ENCODE measurements around the gene EDC3.
"Not testable (repeated sequence)": the region's sequence is repeated elsewhere in the genome, so short reads cannot be mapped to it uniquely, and the experiment has no call there.

Gene EDC3

DNA sequence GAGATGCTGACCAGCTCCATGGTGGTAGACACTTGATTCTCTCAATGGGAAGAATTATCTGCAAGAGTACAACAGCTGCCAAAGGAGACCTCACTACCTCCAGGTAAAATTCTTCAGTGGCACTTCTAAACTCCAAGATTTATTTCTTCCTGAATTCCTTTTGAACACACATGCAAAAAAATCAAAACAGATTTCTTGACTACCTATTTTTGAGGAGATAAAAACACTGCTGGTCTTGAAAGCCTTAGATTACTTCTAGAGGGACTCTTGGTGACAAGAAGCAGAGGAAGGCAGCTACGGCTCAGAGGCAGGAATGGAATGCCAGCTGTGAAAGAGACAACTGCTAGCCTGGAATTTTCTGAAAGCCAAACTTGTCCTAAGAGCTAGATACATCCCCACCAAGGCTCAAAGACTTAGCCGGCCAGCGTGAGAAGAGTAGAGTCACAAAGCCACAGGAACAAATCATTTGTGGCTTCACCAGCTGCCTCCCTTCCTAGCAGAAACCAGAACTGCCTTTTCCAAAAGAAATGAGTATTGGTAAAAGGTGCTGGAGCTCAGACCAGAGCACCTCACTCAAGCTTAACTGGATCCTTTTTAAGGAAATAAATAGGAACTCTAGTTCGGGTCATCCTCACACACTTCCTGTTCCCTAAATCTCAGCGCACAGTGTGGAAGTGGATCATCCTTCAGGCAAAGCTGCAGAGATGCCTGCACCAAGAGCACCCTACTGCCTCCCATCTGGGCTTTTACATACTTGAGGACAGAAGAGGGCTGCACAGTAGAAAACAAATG lies 47.6 kb downstream of the EDC3 start:
- no peak for FAIRE-seq

GRCh38 chr15:74646480-74646879 lies 49.3 kb downstream of the EDC3 start:
- no peak for FAIRE-seq

DNA sequence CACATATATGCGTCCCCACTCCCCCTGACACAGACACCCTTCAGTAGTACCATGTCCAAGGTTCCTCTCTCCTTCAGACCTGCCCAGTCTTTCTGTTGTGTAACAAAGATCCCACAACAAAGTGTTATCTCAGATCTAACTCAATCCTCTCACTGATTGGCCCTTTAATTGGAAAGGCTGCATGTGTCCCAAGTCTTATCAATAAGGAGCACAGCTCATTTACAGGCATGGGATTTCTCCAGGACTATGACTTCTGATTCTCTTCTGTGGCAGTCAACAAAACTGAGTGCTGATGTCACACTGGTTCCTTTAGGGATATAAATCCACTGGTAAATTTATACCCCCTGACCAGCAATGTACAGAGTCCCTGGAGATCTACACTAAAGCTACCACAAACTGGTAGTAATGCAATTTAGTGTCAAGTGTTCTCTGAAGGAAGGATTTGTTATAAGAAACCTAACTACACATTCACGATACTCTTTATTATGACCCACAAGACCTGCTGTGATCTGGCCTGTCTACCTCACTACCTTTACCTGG lies 52.1 kb downstream of the EDC3 start:
- no peak for FAIRE-seq

DNA sequence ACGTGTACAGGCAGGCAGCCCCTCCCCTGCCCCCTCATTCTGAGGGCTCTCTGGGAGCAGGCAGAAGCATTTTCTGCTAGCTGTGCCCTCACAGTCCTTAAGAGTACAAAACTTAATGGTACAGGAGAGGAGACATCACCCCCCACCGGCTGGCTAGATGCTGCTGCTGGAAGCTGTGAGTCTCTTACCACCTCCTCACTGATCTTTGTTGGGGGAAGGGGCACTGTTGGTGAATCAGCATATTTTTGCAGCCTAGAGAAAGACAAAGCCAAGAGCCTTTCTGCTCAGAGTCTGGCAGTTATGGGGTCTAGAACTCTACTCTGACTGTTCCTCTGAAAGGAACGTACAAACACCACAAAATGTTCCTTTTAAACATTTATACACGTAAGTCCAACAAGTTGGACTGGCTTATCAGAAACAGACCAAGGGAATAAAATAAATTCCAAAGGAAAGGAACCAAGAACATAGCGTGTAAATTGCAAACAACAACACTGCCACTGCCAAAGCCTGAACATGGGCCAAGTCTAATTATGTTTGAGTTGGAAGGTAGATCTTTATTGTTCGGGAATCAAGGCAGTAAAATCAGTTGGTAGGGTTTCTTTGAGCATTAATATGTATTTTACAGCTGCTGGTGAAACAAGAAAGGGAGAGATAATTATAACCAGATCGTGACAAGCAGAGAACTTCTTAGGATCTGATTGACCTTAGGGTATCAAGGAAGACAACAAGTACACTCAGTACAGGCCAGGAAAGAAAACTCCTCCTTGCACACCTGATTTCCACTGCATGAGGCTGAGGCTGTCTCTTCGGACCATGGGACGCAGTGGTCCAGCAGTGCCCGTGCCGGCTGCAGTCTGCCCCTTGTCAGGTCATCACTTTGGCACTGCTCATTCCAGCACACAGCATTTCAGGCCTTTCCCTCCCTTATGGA lies 52.8 kb downstream of the EDC3 start:
- FAIRE-seq, result no peak

DNA sequence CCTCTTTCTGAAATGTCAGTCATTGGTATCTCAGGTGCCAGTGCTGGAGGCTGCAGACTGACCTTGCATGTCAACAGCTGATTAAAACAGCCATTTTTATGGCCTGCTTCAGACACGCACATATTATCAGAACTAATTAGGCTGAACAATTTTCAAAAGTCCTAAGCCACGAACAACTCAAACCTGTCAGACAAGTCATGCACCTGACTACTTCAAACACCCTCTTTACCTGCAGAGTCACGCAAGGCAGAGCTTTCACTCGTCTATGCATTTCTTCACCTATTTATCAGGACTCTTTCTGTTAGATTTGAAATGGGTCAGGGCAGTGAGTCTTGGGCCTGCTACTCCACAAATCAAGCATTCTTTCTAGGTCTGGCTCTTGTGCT lies 53.5 kb downstream of the EDC3 start:
- FAIRE-seq, result no peak

- no peak for FAIRE-seq
These were observed 54.7 kb downstream of the EDC3 start for GRCh38 chr15:74641151-74641550.

- no peak for FAIRE-seq
These were observed 58.8 kb downstream of the EDC3 start for GRCh38 chr15:74636984-74637383.

DNA sequence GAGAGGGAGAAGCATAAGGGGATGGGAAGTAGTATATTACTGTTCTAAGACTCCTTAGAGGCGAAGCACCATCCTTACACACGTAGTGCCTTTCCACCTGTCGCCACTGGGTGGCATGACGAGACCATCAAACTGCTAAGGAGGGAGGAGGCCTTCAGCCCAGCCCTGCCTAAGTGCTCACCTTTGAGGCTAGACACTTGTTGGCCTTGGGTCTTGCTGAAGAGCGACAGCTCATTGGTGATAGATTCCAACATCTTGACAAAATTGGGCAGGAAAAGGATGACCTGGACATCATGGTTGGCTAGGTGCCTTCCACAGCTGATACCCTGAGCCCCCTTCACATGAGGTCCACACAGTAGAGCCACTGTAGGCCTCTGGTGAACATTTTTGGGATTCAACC lies 60.6 kb downstream of the EDC3 start:
- no peak for FAIRE-seq

DNA sequence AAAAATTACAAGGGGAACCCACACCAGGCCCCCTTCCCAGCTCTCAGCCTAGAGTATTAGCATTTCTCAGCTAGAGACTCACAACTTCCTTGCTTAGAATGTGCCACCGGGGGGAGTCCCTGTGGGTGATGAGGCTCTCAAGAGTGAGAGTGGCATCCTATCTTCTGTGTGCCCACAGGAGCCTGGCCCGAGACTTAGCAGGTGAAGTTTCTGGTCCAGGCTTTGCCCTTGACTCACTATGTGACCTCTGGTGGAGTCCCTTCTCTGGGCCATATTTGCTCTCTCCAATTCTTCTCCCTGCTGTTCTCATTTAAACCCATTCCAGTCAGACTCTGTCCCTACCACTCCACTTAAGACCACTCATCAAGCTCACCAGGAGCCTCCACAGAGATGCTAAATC lies 62.0 kb downstream of the EDC3 start:
- FAIRE-seq, result no peak

DNA sequence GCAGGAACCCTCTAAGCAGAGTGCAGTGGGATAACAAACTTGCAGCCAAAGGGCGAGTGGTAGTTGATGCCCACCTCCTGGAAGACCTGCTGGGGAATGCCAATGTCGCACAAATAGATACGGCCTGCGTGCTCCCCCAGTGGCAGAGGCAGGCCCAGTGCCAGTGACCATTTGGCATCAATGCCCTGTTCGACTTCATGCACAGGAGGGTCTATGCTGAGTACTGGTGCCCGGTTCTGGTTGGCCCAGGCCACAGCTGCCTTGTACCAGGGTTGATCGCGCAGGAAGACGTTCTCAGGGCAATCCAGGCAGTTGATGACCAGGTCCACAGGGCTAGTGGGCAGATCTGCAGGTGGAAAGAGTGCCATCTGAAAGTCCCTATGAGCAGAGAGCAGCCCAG lies 63.2 kb downstream of the EDC3 start:
- no peak for FAIRE-seq

- no peak for FAIRE-seq
These were observed 63.8 kb downstream of the EDC3 start for GRCh38 chr15:74631935-74632560.

DNA sequence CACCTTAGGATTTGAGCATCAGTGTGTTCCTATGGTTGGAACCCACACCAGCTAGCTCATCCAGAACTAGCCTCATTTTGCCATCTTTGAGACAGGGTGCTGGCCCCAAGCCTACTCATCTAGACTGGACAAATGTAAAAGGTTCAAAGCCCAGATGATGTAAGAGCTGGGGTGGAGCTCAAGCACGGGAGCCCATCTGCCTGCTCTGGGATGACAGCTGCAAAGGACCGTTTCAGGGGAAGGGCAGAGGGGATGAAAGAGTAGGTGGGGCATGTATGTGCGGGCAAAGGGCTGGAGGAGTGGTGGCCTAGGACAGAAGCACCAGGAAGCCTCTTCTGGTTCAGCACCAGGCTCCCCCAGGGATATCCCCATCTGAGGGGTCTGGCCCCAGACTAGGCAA lies 64.4 kb downstream of the EDC3 start:
- no peak for FAIRE-seq

DNA sequence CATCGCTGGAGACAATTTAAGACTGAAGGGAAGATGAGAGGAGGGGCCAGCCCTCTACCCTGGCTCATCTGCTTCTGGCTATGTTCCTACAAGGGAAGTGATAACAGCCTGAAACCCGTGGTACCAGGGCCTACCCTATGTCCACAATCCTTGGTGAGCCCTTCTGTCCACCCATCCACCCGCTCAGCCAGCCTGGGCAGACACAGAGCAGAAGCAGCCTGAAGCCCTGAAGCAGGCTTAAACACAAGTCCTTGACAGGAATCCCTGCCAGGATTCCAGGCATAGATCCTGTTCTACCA lies 64.8 kb downstream of the EDC3 start:
- no peak for FAIRE-seq

DNA sequence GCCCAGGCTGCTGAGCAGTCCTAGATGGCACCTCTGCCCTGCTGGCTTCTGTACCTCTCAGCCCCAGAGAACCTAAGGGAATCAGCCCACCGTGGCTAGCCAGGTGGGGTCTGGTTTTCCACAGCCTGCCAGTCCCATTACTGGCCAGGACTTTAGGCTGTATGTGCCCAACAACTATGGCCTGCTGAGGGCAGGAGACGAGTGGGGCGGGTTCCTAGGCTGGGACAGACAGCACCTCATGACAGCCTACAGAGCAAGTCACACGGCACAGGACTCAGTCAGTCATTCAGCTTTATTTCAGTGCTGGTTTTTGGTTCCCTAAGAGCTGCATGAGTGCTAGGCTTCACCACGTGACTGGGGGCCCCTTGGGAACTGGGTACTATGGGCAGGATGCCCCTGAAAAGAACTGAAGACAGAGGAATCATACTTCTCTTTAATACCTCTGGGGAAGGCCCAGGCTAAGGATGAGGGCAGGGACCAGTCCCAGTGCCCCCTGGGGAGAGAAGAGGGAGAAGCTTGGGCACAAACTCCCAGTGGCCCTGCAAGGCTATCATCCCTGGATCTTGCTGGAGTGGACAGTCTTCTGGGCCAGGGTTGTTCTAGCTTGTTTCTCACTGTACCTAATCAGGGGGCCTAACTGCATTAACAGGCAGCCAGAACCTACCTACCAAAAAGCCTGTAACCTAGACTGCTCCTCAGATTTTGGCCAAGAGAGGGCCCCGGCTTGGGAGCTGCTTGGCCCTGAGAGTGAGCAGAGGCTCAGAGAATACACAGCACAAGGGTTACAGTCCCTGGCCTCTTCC lies 65.3 kb downstream of the EDC3 start:
- FAIRE-seq, result no peak

- FAIRE-seq, result not testable (repeated sequence)
These were observed 66.1 kb downstream of the EDC3 start for GRCh38 chr15:74629696-74630095.

GRCh38 chr15:74628949-74629348 lies 66.9 kb downstream of the EDC3 start:
- FAIRE-seq, result no peak

GRCh38 chr15:74628199-74628598 lies 67.6 kb downstream of the EDC3 start:
- FAIRE-seq, result no peak

DNA sequence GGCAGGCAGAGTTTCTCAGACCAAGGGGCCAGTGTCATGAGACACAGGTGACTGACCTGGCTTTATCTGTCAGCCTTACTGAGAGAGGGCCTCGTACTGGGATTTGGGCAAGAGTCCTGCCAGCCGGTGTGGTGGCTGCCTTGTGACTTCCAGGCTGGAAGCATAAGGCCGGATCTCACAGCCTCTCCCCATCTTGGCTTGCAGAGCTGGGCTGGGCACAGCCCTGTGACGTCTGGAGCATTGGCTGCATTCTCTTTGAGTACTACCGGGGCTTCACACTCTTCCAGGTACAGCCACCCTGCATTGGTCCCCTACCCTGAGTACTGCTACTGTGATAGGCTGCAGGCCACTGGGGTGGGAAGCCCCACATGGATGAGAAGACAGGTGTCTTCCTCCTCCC lies 68.1 kb downstream of the EDC3 start:
- no peak for FAIRE-seq

GRCh38 chr15:74626752-74627692 lies 68.8 kb downstream of the EDC3 start:
- FAIRE-seq, result no peak

DNA sequence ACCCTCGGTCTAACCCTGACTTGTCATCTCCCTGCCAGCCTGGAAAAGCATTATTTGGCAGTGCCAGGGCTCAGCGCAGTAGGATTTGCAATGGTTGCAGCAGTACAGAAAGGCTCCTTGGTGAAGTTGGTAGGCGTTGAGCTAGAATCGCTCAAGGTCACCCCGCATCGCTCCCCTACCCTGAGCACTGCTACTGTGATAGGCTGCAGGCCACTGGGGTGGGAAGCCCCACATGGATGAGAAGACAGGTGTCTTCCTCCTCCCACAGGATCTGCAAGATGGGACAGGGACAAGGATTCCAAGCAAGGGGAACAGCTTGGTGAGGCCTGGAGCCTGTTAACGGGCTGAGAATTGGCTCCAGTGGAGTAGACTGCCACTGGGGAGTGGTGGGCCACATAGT lies 69.5 kb downstream of the EDC3 start:
- FAIRE-seq, result no peak

DNA sequence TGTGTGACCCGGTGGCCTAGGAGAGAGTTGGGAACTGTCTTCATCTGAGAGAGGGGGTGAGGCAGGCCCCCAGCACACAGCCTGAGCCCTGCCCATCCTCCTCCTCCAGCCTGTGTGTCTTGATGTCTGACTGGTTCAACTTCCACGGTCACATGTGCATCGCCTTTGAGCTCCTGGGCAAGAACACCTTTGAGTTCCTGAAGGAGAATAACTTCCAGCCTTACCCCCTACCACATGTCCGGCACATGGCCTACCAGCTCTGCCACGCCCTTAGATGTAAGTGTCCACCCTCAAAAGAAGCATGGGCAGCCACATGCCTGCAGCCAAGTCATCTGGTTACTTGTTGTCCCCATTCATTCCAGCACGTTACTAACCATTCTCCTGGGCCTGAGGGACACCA lies 70.1 kb downstream of the EDC3 start:
- FAIRE-seq, result no peak
